GM21423 (cell line): ENCODE measurements around the gene CPA4.
"Not testable (repeated sequence)": the region's sequence is repeated elsewhere in the genome, so short reads cannot be mapped to it uniquely, and the experiment has no call there.

ENCODE experiments used
- ATAC-seq: cut with Tn5 transposase; IDR thresholded peaks from one replicate; pipeline ENCODE4 v1.9.1; 2021; ENCODE audit warnings: mild to moderate bottlenecking, moderate library complexity; ENCODE audit not compliant: unreplicated experiment

CPA4 gene

GRCh38 chr7:130301501-130302020 lies 8.6 kb downstream of the CPA4 start:
- ATAC-seq = no peak

GRCh38 chr7:130302649-130303048 lies 9.7 kb downstream of the CPA4 start:
- no peak for ATAC-seq

GRCh38 chr7:130303127-130303526 lies 10.2 kb downstream of the CPA4 start:
- ATAC-seq = no peak

DNA sequence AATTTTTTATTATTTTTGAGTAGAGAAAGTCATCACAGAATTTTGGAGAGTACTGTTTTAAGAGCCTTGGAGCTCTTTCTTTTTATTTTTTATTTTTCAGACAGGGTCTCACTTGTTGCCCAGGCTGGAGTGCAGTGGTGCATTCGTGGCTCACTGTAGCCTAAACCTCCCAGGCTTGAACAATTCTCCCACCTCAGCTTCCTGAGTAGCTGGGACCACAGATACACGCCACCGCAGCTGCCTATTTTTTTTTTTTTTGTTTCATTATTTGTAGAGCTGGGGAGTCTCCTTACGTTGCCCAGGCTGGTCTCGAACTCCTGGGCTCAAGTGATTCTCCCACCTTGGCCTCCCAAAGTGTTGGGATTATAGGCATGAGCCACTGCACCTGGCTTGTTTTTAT lies 10.6 kb downstream of the CPA4 start:
- no peak for ATAC-seq

GRCh38 chr7:130303982-130304381 lies 11.0 kb downstream of the CPA4 start:
- ATAC-seq = no peak

- no peak for ATAC-seq
These were observed 11.9 kb downstream of the CPA4 start for GRCh38 chr7:130304878-130305277.

DNA sequence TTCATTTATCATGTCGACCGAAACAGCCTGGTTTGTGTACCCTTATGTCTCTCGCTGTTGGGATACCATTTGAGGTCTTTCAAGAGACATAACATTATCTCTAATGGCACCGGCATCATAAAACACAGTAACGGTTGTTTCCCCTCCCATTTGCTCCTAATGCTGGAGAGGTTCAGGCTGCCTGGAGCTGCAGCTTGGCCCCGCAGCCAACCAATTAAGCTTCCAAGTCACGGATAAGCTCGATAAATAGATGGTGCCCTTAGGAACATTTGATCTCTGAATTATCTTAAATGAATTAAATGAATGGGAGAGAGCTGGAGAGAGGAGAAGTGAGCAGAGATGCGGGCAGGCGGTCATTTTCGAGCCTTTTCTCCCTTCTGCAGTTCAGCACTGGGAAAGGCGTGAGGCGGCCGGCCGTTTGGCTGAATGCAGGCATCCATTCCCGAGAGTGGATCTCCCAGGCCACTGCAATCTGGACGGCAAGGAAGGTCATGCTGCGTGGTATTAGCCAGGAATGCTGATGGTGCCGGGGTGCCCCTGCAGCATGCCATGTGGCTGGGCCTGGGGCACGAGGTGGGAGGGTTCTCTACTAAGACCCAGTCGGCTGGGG lies 12.6 kb downstream of the CPA4 start:
- ATAC-seq = no peak

DNA sequence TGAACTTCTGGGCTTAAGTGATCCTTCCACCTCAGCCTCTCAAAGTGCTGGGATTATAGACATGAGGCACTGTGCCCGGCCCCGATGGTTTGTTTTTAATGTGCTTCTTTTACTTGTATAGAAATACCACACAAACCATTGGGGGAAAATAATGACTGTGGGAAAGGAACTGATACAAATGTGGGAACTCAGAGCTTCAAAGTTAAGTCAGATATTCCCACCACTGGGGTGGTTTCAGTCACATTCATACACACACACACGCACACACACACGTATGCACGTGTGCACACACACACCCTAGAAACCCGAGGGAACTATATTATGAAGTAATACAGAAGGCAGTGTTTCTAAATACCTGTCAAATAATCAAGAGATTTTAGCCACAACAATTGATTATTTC lies 17.0 kb downstream of the CPA4 start:
- ATAC-seq = no peak

DNA sequence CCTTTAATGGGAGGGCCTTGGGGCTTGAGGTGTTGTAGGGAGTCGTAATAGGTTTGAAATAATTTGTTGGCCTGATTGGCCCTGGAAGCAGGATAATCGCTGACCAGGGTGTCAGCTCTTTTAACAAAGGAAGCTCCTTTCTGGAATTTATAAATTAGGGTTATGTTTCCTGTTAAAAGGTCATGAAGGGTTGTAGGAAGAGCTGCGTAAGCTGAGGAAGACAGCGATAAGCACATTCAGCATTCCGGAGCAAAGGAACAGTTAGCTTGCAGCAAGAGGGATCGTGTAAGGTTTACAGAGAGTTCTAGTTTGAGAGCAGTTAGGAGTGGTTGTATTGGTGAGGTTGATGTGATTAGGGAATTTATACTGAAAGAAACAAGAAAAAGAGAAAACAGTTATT lies 21.3 kb downstream of the CPA4 start:
- ATAC-seq = no peak

- ATAC-seq = no peak
These were observed 26.6 kb downstream of the CPA4 start for GRCh38 chr7:130319541-130319940.

GRCh38 chr7:130321542-130322229 lies 28.7 kb downstream of the CPA4 start:
- ATAC-seq = not testable (repeated sequence)

DNA sequence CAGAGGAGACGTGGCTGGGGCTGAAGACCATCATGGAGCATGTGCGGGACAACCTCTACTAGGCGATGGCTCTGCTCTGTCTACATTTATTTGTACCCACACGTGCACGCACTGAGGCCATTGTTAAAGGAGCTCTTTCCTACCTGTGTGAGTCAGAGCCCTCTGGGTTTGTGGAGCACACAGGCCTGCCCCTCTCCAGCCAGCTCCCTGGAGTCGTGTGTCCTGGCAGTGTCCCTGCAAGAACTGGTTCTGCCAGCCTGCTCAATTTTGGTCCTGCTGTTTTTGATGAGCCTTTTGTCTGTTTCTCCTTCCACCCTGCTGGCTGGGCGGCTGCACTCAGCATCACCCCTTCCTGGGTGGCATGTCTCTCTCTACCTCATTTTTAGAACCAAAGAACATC lies 29.7 kb downstream of the CPA4 start:
- ATAC-seq = no peak

- no peak for ATAC-seq
These were observed 31.5 kb downstream of the CPA4 start for GRCh38 chr7:130324306-130324943.

GRCh38 chr7:130329681-130330080 lies 36.7 kb downstream of the CPA4 start:
- ATAC-seq = no peak

GRCh38 chr7:130332259-130333053 lies 39.5 kb downstream of the CPA4 start:
- no peak for ATAC-seq

- no peak for ATAC-seq
These were observed 40.9 kb downstream of the CPA4 start for GRCh38 chr7:130333832-130334231.

GRCh38 chr7:130334274-130334673 lies 41.3 kb downstream of the CPA4 start:
- no peak for ATAC-seq

- no peak for ATAC-seq
These were observed 44.5 kb downstream of the CPA4 start for GRCh38 chr7:130337410-130337971.

DNA sequence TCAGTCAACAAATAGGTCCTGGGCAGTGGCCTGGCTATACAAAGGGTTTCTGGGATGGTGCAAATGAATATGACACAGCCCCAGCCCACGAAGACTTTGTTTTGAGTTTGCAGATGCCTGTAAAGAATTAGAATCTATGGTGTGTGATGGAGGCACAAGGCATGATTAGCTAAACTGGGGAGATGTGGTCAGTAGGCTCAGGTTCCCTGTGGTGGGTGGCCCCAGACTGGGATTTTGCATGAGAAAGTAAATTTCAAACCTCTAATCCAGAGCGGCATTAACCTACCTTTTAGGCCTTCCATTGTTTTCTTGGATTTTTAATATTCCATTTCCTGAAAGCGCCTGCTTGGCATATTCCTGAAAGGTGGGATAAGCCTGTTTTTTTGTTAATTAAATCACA lies 45.3 kb downstream of the CPA4 start:
- ATAC-seq = no peak

- no peak for ATAC-seq
These were observed 48.9 kb downstream of the CPA4 start for GRCh38 chr7:130341882-130342281.
